Upper lobe of left lung (tissue), 6 donors: ENCODE data around the gene GOSR2. TPM values are rescaled to one million over a fixed set of nuclear protein-coding genes. Genes with fewer than 3 reads are reported as not detected.

ENCODE experiments used
- ATAC-seq, 2 donors: fragments of 200-7000 bp; cut with Tn5 transposase; one replicate each; pipeline ENCODE4 v1.9.1; 2022; ENCODE audit warnings: mild to moderate bottlenecking in 2 of 2, moderate library complexity in 2 of 2; ENCODE audit not compliant: low FRiP score in 2 of 2
- DNase-seq, 2 donors: peaks; one replicate each; pipeline ENCODE4 v3.0.0-alpha.2; 2019 to 2020
- H3K27ac ChIP-seq, 4 donors: fragments of 200-600 bp; sonication (generic); one replicate each; pipeline ENCODE4 v1.5.1; 2016 to 2019
- H3K27me3 ChIP-seq, 4 donors: fragments of 200-600 bp; sonication (generic); one replicate each; pipeline ENCODE4 v1.5.1; 2017 to 2019
- H3K36me3 ChIP-seq, 4 donors: fragments of 200-600 bp; sonication (generic); one replicate each; pipeline ENCODE4 v1.5.1; 2016 to 2019
- H3K4me1 ChIP-seq, 4 donors: fragments of 200-600 bp; sonication (generic); one replicate each; pipeline ENCODE4 v1.5.1; 2018 to 2019
- H3K4me3 ChIP-seq, 4 donors: fragments of 200-600 bp; sonication (generic); one replicate each; pipeline ENCODE4 v1.5.1; 2017 to 2019; ENCODE audit warnings: mild to moderate bottlenecking in 2 of 4, moderate library complexity in 1 of 4
- H3K9me3 ChIP-seq, 4 donors: fragments of 200-600 bp; sonication (generic); one replicate each; pipeline ENCODE4 v1.5.1; 2018 to 2019
- EP300 ChIP-seq, 4 donors: sonication (generic); formaldehyde crosslinking; IDR thresholded peaks; one replicate each; pipeline ENCODE4 v1.5.1; 2017; ENCODE audit warnings: antibody characterized with exemption in 4 of 4, control low read depth in 2 of 4
- POLR2A ChIP-seq, 4 donors: fragments of 450-650 bp; IDR thresholded peaks; one replicate each; pipeline ENCODE4 v1.5.1; 2016 to 2017; ENCODE audit warnings: antibody characterized with exemption in 4 of 4, mild to moderate bottlenecking in 2 of 4
- POLR2AphosphoS5 ChIP-seq, 2 donors: sonication (generic); formaldehyde crosslinking; IDR thresholded peaks; one replicate each; pipeline ENCODE4 v1.5.1; 2017; ENCODE audit warnings: antibody characterized with exemption in 2 of 2
- WGBS, 2 donors: methylation state at CpG; one replicate each; pipeline ENCODE4 v1.1.5; 2017 to 2018; 5-methylcytosine and 5-hydroxymethylcytosine counted together
- total RNA-seq, 6 donors: library from RNA; depleted of rRNA in 4 of 6; stranded (reverse); fragments of >200 nt in 4 of 6; gene quantifications; one replicate each; pipeline versions ENCODE4 v1.1.0 to v1.2.1, GENCODE V29; 2016 to 2021
- TF ChIP-seq, protein P1 (sequence below), 6 experiments: fragments of 450-650 bp in 4 of 6; fragments of 200-600 bp in 2 of 6; sonication (generic) in 2 of 6; IDR thresholded peaks; one replicate each; pipeline ENCODE4 v1.5.1; 2016 to 2019; ENCODE audit warnings: antibody characterized with exemption in 6 of 6
- donor health status: DM: no; HTN: no; CAD: no; lungs with moderate emphysema.
- donor health status: DM: no; HTN: yes; CAD: no; lungs with severe emphysema.

The GOSR2 gene
- total RNA-seq, 6 donors from 2014 or later, result 40.3 to 79.6 (median 50.8) TPM

DNA sequence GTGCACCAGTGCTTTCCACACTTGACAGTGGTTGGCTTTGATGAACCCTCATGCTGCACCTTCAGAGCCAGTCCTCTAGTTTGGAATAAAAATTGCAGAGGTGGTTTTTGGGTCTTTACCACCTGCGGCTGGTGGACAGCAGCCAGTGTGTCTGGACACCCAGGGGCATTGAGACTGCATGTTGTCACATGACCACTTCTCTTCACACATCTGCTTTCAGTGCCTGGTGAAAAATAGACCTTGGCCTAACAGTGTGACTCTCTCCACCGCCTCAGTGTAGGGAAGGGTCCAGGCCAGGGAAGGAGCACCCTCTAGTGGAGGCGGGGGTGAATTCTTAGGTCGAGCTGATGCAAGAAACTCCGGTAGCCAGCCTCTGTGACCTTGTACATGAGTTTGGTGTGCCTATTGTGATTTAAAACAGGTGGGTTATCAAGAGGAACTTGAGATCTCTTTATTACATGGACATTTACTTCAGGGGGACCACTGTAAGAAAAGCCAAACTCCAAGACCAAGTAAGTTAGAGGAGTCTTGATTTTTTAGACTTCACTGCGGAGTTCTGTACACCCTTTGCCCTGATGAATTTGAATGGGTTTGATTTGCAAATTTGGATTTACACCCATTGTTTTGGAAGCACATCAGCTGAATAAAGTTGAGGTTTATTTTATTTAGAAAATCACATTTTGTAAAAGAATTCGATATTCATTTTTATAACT, 17.9 kb downstream of the GOSR2 start:
- Histone ChIP-seq H3K27me3 (no peaks in the 10 kb centered on the region), H3K9me3 (no peaks in the 10 kb centered on the region), H3K27ac (no peak overlapping the region), H3K4me3 (no peak overlapping the region), H3K36me3 (peaks cover 16 to 57% (median 43%) of the 10 kb centered on the region in 4 donors), H3K4me1 (peaks cover 11 to 23% (median 18%) of the 10 kb centered on the region in 4 donors)
- 50 to 54% methylated on average over 6 to 7 of the region's 7 CpGs for WGBS, 2 donors
- no peak for TF ChIP-seq EP300 (IDR thresholded peaks at IDR 0.05)
- TF ChIP-seq POLR2A (IDR thresholded peaks at IDR 0.05), result no peak
- no peak for TF ChIP-seq POLR2AphosphoS5 (IDR thresholded peaks at IDR 0.05)
- TF ChIP-seq, protein P1, sequence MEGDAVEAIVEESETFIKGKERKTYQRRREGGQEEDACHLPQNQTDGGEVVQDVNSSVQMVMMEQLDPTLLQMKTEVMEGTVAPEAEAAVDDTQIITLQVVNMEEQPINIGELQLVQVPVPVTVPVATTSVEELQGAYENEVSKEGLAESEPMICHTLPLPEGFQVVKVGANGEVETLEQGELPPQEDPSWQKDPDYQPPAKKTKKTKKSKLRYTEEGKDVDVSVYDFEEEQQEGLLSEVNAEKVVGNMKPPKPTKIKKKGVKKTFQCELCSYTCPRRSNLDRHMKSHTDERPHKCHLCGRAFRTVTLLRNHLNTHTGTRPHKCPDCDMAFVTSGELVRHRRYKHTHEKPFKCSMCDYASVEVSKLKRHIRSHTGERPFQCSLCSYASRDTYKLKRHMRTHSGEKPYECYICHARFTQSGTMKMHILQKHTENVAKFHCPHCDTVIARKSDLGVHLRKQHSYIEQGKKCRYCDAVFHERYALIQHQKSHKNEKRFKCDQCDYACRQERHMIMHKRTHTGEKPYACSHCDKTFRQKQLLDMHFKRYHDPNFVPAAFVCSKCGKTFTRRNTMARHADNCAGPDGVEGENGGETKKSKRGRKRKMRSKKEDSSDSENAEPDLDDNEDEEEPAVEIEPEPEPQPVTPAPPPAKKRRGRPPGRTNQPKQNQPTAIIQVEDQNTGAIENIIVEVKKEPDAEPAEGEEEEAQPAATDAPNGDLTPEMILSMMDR (IDR thresholded peaks at IDR 0.05), result peak; percentile 47 to 74 (median 66)
- ATAC-seq, result peak; percentile 60 to 82
- DNase-seq, result peak in 1 of 2 donors; percentile 51

DNA sequence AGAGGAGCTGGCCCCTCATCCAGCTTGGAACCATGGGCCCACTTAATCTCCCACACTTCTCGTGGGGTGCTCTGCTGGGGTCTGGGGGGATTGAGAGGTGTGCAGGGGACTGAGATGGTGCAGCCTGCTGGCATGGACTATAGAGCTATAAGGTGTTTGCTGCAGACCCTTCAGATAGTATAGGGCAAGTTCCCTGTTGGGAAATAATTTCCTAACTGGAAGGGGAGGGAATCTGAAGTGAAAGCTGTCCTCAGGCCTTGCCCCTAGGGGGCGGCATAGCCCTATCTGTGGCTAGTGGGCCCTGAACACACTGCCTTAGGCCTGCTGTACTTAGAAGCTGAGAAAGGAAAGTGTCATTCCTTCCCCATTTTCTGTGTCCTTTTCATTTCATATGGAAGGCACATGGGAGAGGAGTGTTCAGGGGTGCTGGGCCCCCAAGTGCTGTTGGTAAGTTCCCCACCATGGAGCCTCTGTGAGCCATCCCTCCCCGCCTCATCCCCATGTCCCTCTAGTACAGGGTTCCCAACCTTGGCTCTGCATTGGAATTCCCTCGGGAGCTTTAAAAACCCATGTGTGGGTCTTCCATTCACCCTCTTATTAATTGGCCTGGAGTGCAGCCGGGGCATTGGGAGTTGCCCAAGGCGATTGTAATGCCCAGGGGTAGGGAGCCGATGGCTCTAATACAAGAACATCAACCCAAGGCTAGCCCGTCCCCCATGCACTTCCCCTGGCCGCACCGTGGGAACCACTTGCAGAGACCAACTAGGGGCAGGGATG, 19.7 kb downstream of the GOSR2 start:
- H3K27ac ChIP-seq, result no peak overlapping the region
- H3K36me3 ChIP-seq, result peaks cover 11 to 39% (median 29%) of the 10 kb centered on the region in 4 donors
- no peaks in the 10 kb centered on the region for H3K27me3 ChIP-seq
- TF ChIP-seq POLR2AphosphoS5 (IDR thresholded peaks at IDR 0.05), result no peak
- TF ChIP-seq POLR2A (IDR thresholded peaks at IDR 0.05), result no peak
- no peak for TF ChIP-seq EP300 (IDR thresholded peaks at IDR 0.05)
- TF ChIP-seq, protein P1 (IDR thresholded peaks at IDR 0.05), result peak; percentile 59 to 72 (median 70)
- peak; percentile 63 to 81 for ATAC-seq
- WGBS, 2 donors, result 69 to 70% methylated on average over 9 to 10 of the region's 10 CpGs
- peaks cover 11 to 21% (median 16%) of the 10 kb centered on the region in 4 donors for H3K4me1 ChIP-seq
- no peaks in the 10 kb centered on the region for H3K9me3 ChIP-seq
- peak in 1 of 2 donors; percentile 61 for DNase-seq
- H3K4me3 ChIP-seq, result no peak overlapping the region

DNA sequence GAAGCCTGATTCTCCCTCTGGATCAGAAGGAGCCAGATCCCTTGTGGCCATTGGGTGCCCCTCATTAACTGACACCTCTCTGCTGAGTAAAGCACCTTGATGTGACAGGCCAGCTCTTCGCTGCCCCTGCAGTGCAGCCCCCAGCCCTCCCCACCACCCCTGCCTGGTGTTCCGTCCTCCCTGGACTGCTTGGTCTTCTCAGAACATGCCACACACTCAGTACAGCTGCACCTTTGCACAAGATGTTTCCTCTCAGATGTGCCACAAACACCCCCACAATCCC, 20.2 kb downstream of the GOSR2 start:
- Histone ChIP-seq H3K4me1 (peaks cover 11 to 21% (median 16%) of the 10 kb centered on the region in 4 donors), H3K27me3 (no peaks in the 10 kb centered on the region), H3K4me3 (no peak overlapping the region), H3K9me3 (no peaks in the 10 kb centered on the region), H3K27ac (no peak overlapping the region), H3K36me3 (peaks cover 6 to 34% (median 24%) of the 10 kb centered on the region in 4 donors)
- ATAC-seq (no peak), DNase-seq (no peak)
- TF ChIP-seq POLR2A (IDR thresholded peaks at IDR 0.05), result no peak
- TF ChIP-seq, protein P1 (IDR thresholded peaks at IDR 0.05), result no peak
- no peak for TF ChIP-seq EP300 (IDR thresholded peaks at IDR 0.05)
- TF ChIP-seq POLR2AphosphoS5 (IDR thresholded peaks at IDR 0.05), result no peak
- WGBS, 2 donors, result 48 to 56% methylated on average over 1 to 2 of the region's 2 CpGs

DNA sequence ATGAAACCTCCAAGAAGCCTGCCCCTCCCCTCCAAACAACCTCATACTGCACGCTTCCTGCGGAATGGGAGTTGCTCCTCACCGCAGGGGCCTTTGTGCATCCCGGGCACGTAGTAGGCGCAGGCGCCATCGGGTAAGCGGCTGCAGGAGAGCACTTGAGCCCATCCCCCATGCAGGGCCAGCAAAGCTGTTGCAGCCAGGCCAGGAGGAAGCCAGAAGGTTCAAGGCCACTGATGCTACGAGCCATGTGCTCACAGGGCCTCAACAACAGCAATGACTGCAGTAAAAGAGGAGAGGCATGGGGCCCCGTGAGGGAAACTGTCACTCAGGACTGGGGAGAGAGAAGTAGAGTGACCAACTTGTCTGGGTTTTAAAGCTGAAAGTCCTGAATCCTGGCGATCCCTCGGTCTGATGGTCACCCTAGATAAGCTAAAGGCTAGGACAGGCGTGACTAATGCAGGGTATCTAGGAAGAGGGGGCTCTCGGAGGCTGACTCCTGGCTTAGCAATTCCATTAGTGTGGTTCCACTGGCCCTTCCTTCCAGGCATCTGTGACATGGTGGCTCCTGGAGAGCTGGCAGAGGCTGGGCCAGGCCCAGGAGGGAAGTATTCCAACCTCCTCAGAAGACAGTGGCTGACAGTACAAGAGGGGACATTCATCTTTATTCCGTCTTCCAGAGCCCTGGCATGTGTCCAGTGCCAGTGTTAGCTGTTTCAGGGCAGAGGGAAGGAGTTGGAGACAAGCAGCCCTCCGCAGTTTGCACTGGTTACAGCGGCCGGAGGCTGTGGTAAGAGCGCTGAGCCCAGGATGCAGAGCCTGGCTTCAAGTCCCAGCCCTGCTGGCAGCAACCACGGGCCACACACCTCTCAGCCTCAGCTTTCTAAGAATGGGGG, 20.8 kb downstream of the GOSR2 start:
- WGBS, 2 donors, result 17 to 18% methylated on average over 17 to 21 of the region's 21 CpGs
- no peak overlapping the region for H3K4me3 ChIP-seq
- H3K27ac ChIP-seq, result no peak overlapping the region
- DNase-seq, result peak in 1 of 2 donors; percentile 58
- no peaks in the 10 kb centered on the region for H3K27me3 ChIP-seq
- ATAC-seq, result peak in 1 of 2 donors; percentile 9
- H3K9me3 ChIP-seq, result no peaks in the 10 kb centered on the region
- H3K36me3 ChIP-seq, result peaks cover under 1 to 31% (median 18%) of the 10 kb centered on the region in 4 donors
- peaks cover 11 to 21% (median 16%) of the 10 kb centered on the region in 4 donors for H3K4me1 ChIP-seq
- TF ChIP-seq POLR2AphosphoS5 (IDR thresholded peaks at IDR 0.05) (no peak), POLR2A (IDR thresholded peaks at IDR 0.05) (no peak), EP300 (IDR thresholded peaks at IDR 0.05) (no peak)
- TF ChIP-seq, protein P1 (IDR thresholded peaks at IDR 0.05), result no peak
